ENCODE data around the gene NUTM2F. TPM values are rescaled to one million over a fixed set of nuclear protein-coding genes. Genes with fewer than 3 reads are reported as not detected.
"Not testable (repeated sequence)": the region's sequence is repeated elsewhere in the genome, so short reads cannot be mapped to it uniquely, and the experiment has no call there.

NUTM2F gene
- total RNA-seq, 1 experiment from 2014 or later = not detected

DNA sequence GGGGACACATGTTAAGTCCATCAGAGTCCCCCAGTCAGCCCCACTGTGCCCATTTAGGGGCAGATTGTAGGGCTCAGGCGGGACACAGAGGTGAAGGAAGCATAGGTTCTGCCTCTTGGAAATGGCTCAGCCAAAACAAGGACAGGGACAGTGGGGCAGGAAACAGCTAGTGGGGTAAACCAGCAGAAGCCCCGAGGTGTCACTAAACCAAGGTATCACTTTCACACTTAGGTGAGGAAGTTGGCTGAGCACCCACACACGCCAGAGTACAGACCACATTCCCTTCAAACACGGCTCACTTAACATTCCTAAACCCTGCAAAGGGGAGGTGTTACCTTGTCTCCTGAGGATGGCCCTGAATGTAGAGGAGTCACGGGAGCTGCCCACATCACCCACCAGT, 12.2 kb downstream of the NUTM2F start:
- H3K56ac ChIP-seq (ENCODE audit: insufficient read length, low read depth, low read length); H3K4me2 ChIP-seq (ENCODE audit: insufficient read depth, insufficient read length, low read length); H2AK5ac ChIP-seq (ENCODE audit: insufficient read length, low read length); H2BK120ac ChIP-seq (ENCODE audit: low read depth, low read length, poor library complexity, severe bottlenecking); H2BK5ac ChIP-seq (ENCODE audit: insufficient read length, low read length); DNase-seq; H3K4me1 Mint-ChIP-seq; H3K4ac ChIP-seq (ENCODE audit: low read depth, low read length); H3K27ac ChIP-seq (ENCODE audit: insufficient read length, low read depth, low read length); H3K27me3 Mint-ChIP-seq (ENCODE audit: low read depth); H2BK15ac ChIP-seq (ENCODE audit: low read depth, low read length); H3K79me1 ChIP-seq (ENCODE audit: insufficient read depth, low read depth, low read length, poor library complexity, severe bottlenecking); H3K9ac ChIP-seq (ENCODE audit: extremely low read depth, insufficient read length, low read length); H3K36me3 Mint-ChIP-seq (ENCODE audit: insufficient read depth in 1 of 3, low read depth in 3 of 3); H3K9me3 Mint-ChIP-seq; H2AFZ ChIP-seq (ENCODE audit: low read length); H3K23ac ChIP-seq (ENCODE audit: insufficient read length, low read depth, low read length); H4K91ac ChIP-seq (ENCODE audit: insufficient read length, low read depth, low read length); H3K27ac Mint-ChIP-seq; H4K5ac ChIP-seq (ENCODE audit: insufficient read length, low read depth, low read length); H3K4me3 Mint-ChIP-seq; H2BK12ac ChIP-seq (ENCODE audit: insufficient read length, low read depth, low read length); H3K23me2 ChIP-seq (ENCODE audit: insufficient read length, low read depth, low read length, poor library complexity, severe bottlenecking); H3K9me3 ChIP-seq (ENCODE audit: control insufficient read depth, low read depth, low read length); H3K14ac ChIP-seq (ENCODE audit: insufficient read depth, low read length); H4K8ac ChIP-seq (replicated peaks; ENCODE audit: insufficient read length, low read depth, low read length); H3K79me2 ChIP-seq (ENCODE audit: insufficient read depth, low read length); H3K4me1 ChIP-seq (ENCODE audit: insufficient read depth, low read length); H3K18ac ChIP-seq (ENCODE audit: insufficient read length, low read depth, low read length); H3K27me3 ChIP-seq (ENCODE audit: insufficient read depth, low read length); H3T11ph ChIP-seq (ENCODE audit: low read length); H4K20me1 ChIP-seq (ENCODE audit: control insufficient read depth, insufficient read depth, insufficient read length); H2BK20ac ChIP-seq (ENCODE audit: low read depth, low read length, poor library complexity, severe bottlenecking): not testable (repeated sequence)
- no CpG with 5 or more reads among the region's 5 CpGs for WGBS (ENCODE audit: extremely low coverage, insufficient read length, low lambda C conversion rate)

DNA sequence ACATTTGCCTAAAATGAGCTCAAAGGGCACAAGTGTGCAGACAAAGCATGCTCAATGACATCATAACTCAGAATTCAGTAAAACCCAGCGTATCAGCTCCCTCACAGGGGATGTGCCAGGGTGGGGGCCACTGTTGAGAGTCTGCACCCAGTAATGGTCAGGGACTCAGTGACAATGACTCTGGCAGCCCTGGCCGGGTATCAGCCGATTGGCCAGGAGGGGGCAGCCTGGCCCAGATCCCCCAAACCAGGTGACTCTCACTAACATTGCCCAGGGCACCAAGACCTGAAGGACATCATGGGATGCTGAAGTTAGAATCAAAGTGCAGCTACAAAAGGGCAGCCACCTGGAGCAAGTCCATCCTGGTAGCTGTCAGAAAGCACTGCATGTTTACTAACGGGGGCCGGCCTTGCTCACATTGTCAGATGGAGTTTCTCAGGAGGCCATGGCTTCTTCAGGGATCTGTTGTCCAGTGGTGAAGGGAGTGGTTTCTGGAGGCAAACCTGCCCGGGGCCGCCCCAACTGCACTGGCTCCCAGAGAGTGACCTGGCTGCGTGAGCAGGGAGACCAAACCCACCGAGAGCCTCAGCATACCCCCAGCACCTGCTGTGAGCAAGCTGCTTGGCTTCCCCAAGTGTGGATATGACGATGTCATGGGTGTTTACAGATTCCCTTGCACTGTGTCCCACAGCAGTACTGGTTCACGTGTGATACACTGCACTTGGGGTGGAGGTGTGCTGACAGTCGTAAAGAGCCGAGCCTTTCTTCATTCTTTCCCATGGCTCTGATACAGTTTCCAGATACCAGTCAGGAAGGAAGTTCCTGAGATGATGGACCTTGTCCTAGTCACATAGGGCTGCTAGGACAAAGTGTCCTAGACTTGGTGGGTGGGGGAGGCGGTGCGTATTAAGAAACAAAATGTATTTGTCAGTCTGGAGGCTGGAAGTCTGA, 13.1 kb downstream of the NUTM2F start:
- H3K79me2 ChIP-seq (ENCODE audit: insufficient read depth, low read length); H3K27me3 Mint-ChIP-seq (ENCODE audit: low read depth); H2BK15ac ChIP-seq (ENCODE audit: low read depth, low read length); H4K8ac ChIP-seq (replicated peaks; ENCODE audit: insufficient read length, low read depth, low read length); H2BK120ac ChIP-seq (ENCODE audit: low read depth, low read length, poor library complexity, severe bottlenecking); H3K23ac ChIP-seq (ENCODE audit: insufficient read length, low read depth, low read length); H3K4ac ChIP-seq (ENCODE audit: low read depth, low read length); H3K36me3 Mint-ChIP-seq (ENCODE audit: insufficient read depth in 1 of 3, low read depth in 3 of 3); H2BK12ac ChIP-seq (ENCODE audit: insufficient read length, low read depth, low read length); H3T11ph ChIP-seq (ENCODE audit: low read length); H4K5ac ChIP-seq (ENCODE audit: insufficient read length, low read depth, low read length); H2AFZ ChIP-seq (ENCODE audit: low read length); H3K4me1 ChIP-seq (ENCODE audit: insufficient read depth, low read length); H3K79me1 ChIP-seq (ENCODE audit: insufficient read depth, low read depth, low read length, poor library complexity, severe bottlenecking); H3K9me3 Mint-ChIP-seq; H3K4me1 Mint-ChIP-seq; H4K20me1 ChIP-seq (ENCODE audit: control insufficient read depth, insufficient read depth, insufficient read length); H3K4me2 ChIP-seq (ENCODE audit: insufficient read depth, insufficient read length, low read length); H3K14ac ChIP-seq (ENCODE audit: insufficient read depth, low read length); H3K27ac ChIP-seq (ENCODE audit: insufficient read length, low read depth, low read length); H3K23me2 ChIP-seq (ENCODE audit: insufficient read length, low read depth, low read length, poor library complexity, severe bottlenecking); H3K9me3 ChIP-seq (ENCODE audit: control insufficient read depth, low read depth, low read length); H3K27ac Mint-ChIP-seq; H3K27me3 ChIP-seq (ENCODE audit: insufficient read depth, low read length); DNase-seq; H3K9ac ChIP-seq (ENCODE audit: extremely low read depth, insufficient read length, low read length); H3K56ac ChIP-seq (ENCODE audit: insufficient read length, low read depth, low read length); H2BK20ac ChIP-seq (ENCODE audit: low read depth, low read length, poor library complexity, severe bottlenecking); H4K91ac ChIP-seq (ENCODE audit: insufficient read length, low read depth, low read length); H3K4me3 Mint-ChIP-seq; H2AK5ac ChIP-seq (ENCODE audit: insufficient read length, low read length); H3K18ac ChIP-seq (ENCODE audit: insufficient read length, low read depth, low read length); H2BK5ac ChIP-seq (ENCODE audit: insufficient read length, low read length): not testable (repeated sequence)
- WGBS (ENCODE audit: extremely low coverage, insufficient read length, low lambda C conversion rate) = no CpG with 5 or more reads among the region's 15 CpGs
